IMR-90 (cell line): ENCODE measurements around the gene IGSF10. TPM values are rescaled to one million over a fixed set of nuclear protein-coding genes. Genes with fewer than 3 reads are reported as not detected.

Experiments used
- ATAC-seq: fragments of 200-7000 bp; cut with Tn5 transposase; 2 replicates; pipeline ENCODE4 v1.9.1; 2020; ENCODE audit warnings: low read depth, mild to moderate bottlenecking, moderate library complexity
- BruUV-seq: library from RNA; stranded (reverse); fragments of 400-500 nt; replicated peaks from 2 replicates; lab custom pipeline; 2021; lab: Mats Ljungman, UMichigan
- CTCF ChIA-PET: fragments of 300-600 bp; formaldehyde crosslinking; extraction: SDS; loops from one replicate; lab custom pipeline; 2021; ENCODE audit warnings: antibody characterized with exemption; lab: Yijun Ruan, JAX
- POLR2A ChIA-PET: fragments of 300-600 bp; sonication (Branson Sonifier 250); formaldehyde crosslinking; loops from one replicate; lab custom pipeline; 2022; ENCODE audit warnings: antibody characterized with exemption; ENCODE audit not compliant: unreplicated experiment; lab: Charles Lee
- DNase-seq: peaks from one replicate; pipeline ENCODE4 v3.0.0; 2013
- H2AFZ ChIP-seq: replicated peaks from 2 replicates; pipeline ENCODE3; 2013; ENCODE audit warnings: low read length, mild to moderate bottlenecking; ENCODE audit not compliant: poor library complexity
- H2AK5ac ChIP-seq: 2 replicates; pipeline ENCODE4 v1.6.1; 2013; ENCODE audit warnings: low read depth, low read length, inconsistent platforms
- H2AK9ac ChIP-seq: replicated peaks from 2 replicates; pipeline ENCODE3; 2013; ENCODE audit warnings: mild to moderate bottlenecking, low read depth, low read length, moderate library complexity; ENCODE audit not compliant: poor library complexity
- H2BK120ac ChIP-seq: 2 replicates; pipeline ENCODE4 v1.6.1; 2013; ENCODE audit warnings: low read depth, low read length, inconsistent platforms
- H2BK15ac ChIP-seq: 3 replicates; pipeline ENCODE4 v1.6.1; 2013; ENCODE audit warnings: low read depth, low read length, inconsistent platforms
- H2BK20ac ChIP-seq: 2 replicates; pipeline ENCODE4 v1.6.1; 2013; ENCODE audit warnings: low read depth, mild to moderate bottlenecking, inconsistent platforms, low read length, moderate library complexity
- H2BK5ac ChIP-seq: 2 replicates; pipeline ENCODE4 v1.6.1; 2013; ENCODE audit warnings: mild to moderate bottlenecking, low read depth, low read length, inconsistent platforms; ENCODE audit not compliant: poor library complexity, severe bottlenecking
- H3K14ac ChIP-seq: replicated peaks from 2 replicates; pipeline ENCODE4 v1.6.1; 2013; ENCODE audit warnings: low read depth, low read length, inconsistent platforms
- H3K18ac ChIP-seq: 2 replicates; pipeline ENCODE4 v1.6.1; 2013; ENCODE audit warnings: low read depth, low read length, control low read depth
- H3K23ac ChIP-seq: 2 replicates; pipeline ENCODE4 v1.6.1; 2013; ENCODE audit warnings: low read depth, low read length, inconsistent platforms
- H3K27ac ChIP-seq: 2 replicates; pipeline ENCODE4 v1.5.1; 2013; ENCODE audit warnings: mild to moderate bottlenecking, control low read depth, low read length; ENCODE audit not compliant: insufficient read depth
- H3K27me3 ChIP-seq: 2 replicates; pipeline ENCODE4 v1.6.1; 2013; ENCODE audit warnings: low read length; ENCODE audit not compliant: control insufficient read depth, insufficient read depth
- H3K36me3 ChIP-seq: 2 replicates; pipeline ENCODE4 v1.6.1; 2013; ENCODE audit warnings: low read length, mixed read lengths; ENCODE audit not compliant: control insufficient read depth, insufficient read depth
- H3K4ac ChIP-seq: 2 replicates; pipeline ENCODE4 v1.6.1; 2013; ENCODE audit warnings: low read depth, low read length, inconsistent platforms
- H3K4me1 ChIP-seq: 2 replicates; pipeline ENCODE4 v1.6.1; 2013; ENCODE audit warnings: low read length, mixed read lengths; ENCODE audit not compliant: control insufficient read depth, insufficient read depth
- H3K4me2 ChIP-seq: 2 replicates; pipeline ENCODE4 v1.6.1; 2013; ENCODE audit warnings: low read depth, mild to moderate bottlenecking, control low read depth, low read length, moderate library complexity
- H3K4me3 ChIP-seq: 2 replicates; pipeline ENCODE4 v1.5.1; 2013; ENCODE audit warnings: low read depth, mild to moderate bottlenecking, control low read depth, low read length, moderate library complexity; ENCODE audit not compliant: insufficient read depth
- H3K56ac ChIP-seq: 2 replicates; pipeline ENCODE4 v1.6.1; 2013; ENCODE audit warnings: low read length, inconsistent platforms; ENCODE audit not compliant: insufficient read depth; ENCODE audit errors: extremely low read depth
- H3K79me1 ChIP-seq, 2 experiments: 2 replicates each; pipeline ENCODE4 v1.6.1; 2013; ENCODE audit warnings: low read length in 2 of 2, inconsistent platforms in 1 of 2, low read depth in 1 of 2
- H3K9ac ChIP-seq: 2 replicates; pipeline ENCODE4 v1.6.1; 2013; ENCODE audit warnings: low read depth, low read length, control low read depth
- H3K9me1 ChIP-seq: 2 replicates; pipeline ENCODE4 v1.6.1; 2013; ENCODE audit warnings: low read length, inconsistent platforms; ENCODE audit not compliant: insufficient read depth
- H3K9me3 ChIP-seq: 2 replicates; pipeline ENCODE4 v1.6.1; 2013; ENCODE audit warnings: low read length; ENCODE audit not compliant: control insufficient read depth, insufficient read depth
- H4K20me1 ChIP-seq: 2 replicates; pipeline ENCODE4 v1.6.1; 2013; ENCODE audit warnings: low read length, inconsistent platforms; ENCODE audit not compliant: insufficient read depth
- H4K5ac ChIP-seq: 2 replicates; pipeline ENCODE4 v1.6.1; 2013; ENCODE audit warnings: mild to moderate bottlenecking, low read depth, low read length, control low read depth
- H4K8ac ChIP-seq, 2 experiments: 2 replicates each; pipeline ENCODE4 v1.6.1; 2013; ENCODE audit warnings: low read depth in 2 of 2, low read length in 2 of 2, control low read depth in 1 of 2, inconsistent platforms in 1 of 2
- H4K91ac ChIP-seq: 2 replicates; pipeline ENCODE4 v1.6.1; 2013; ENCODE audit warnings: low read depth, low read length, inconsistent platforms; ENCODE audit not compliant: insufficient read depth
- MAZ ChIP-seq: IDR thresholded peaks from 2 replicates; pipeline ENCODE4 v1.6.1; 2012; ENCODE audit warnings: low read depth, mild to moderate bottlenecking, low read length, improper control_type of control experiment, moderate library complexity, borderline replicate concordance
- NFE2L2 ChIP-seq: fragments of 150-350 bp; IDR thresholded peaks from 2 replicates; pipeline ENCODE4 v1.6.1; 2016; ENCODE audit warnings: low read depth, mild to moderate bottlenecking, low read length
- WGBS, 2 experiments: methylation state at CpG; one replicate each; pipeline versions ENCODE4 v1.1.5 to v1.1.7; 2013; ENCODE audit warnings: missing lambda C conversion rate in 2 of 2; ENCODE audit not compliant: insufficient read length in 1 of 2; ENCODE audit errors: extremely low coverage in 2 of 2; 5-methylcytosine and 5-hydroxymethylcytosine counted together
- dilution Hi-C: fragments of 300-500 bp; cut with HindIII; formaldehyde crosslinking; loops from one replicate; pipeline ENCODE4 v1.14.3; 2018; ENCODE audit warnings: low sequenced_read_pairs; ENCODE audit not compliant: unreplicated experiment
- in situ Hi-C: fragments of 300-500 bp; cut with MboI; formaldehyde crosslinking; loops from 3 replicates; pipeline ENCODE4 v1.14.3; 2019; ENCODE audit warnings: low sequenced_read_pairs, inconsistent platforms, mixed read lengths
- intact Hi-C: fragments of 100-400 bp; cut with micrococcal nuclease; formaldehyde crosslinking; loops from 2 replicates; pipeline ENCODE4 v1.10.0; 2022
- microRNA-seq, 2 experiments: library from miRNA; stranded (forward) in 1 of 2; unstranded in 1 of 2; fragments of 10-50 nt in 1 of 2; fragments of <30 nt in 1 of 2; gene quantifications in 1 of 2; microRNA quantifications in 1 of 2; one replicate each; pipeline versions ENCODE3 to v1.1.0; 2013 to 2020; ENCODE audit not compliant: insufficient read depth in 1 of 2, insufficient read length in 1 of 2, unreplicated experiment in 1 of 2
- polyA plus RNA-seq, 3 experiments: library from polyadenylated mRNA; depleted of rRNA; stranded (reverse); fragments of >200 nt; gene quantifications; 2 replicates each; pipeline ENCODE4 v1.2.3, GENCODE V29; 2012; ENCODE audit warnings: low replicate concordance in 1 of 3
- small RNA-seq, 5 experiments: library from RNA; depleted of rRNA; stranded (forward); fragments of <200 nt; gene quantifications; one replicate each; pipeline ENCODE3, GENCODE V24; 2012
- total RNA-seq: library from RNA; depleted of rRNA; stranded (reverse); fragments of >200 nt; gene quantifications from 2 replicates; pipeline ENCODE4 v1.2.3, GENCODE V29; 2012; rRNA removed

The IGSF10 gene
- total and polyA plus RNA-seq, 2 of the 4 experiments (the other 2 are of a cell fraction) = under 0.01 to 0.07 TPM

DNA sequence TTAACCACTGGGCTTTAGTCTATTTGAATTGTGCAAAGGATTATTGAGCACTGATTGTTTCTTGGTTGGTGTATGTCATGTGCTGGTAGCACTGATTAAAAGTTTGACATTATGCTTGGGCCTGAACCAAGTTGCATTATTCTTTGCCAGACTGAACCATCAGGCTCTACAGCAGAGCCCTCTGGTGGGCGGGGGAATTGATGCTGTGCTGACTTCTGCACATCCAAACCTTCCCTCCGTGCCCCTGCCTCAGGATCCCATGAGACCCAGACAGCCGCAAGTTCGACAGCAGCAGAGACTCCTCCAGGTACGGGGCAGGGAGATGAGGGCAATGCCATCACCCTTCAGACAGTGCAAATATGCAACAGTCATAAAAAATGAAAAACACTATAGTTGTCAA lies 47.9 kb downstream of the IGSF10 start:
- H4K91ac ChIP-seq = no peak overlapping the region
- no peaks in the 10 kb centered on the region for H4K20me1 ChIP-seq
- DNase-seq (no peak), ATAC-seq (no peak)
- no peak overlapping the region for H2BK120ac ChIP-seq
- H3K36me3 ChIP-seq = no peaks in the 10 kb centered on the region
- WGBS, 2 experiments = no CpG with 5 or more reads among the region's 5 CpGs
- H2AFZ ChIP-seq = no peak overlapping the region
- H3K4me2 ChIP-seq = no peak overlapping the region
- H3K79me1 ChIP-seq = no peaks in the 10 kb centered on the region
- H3K27ac ChIP-seq = no peak overlapping the region
- dilution Hi-C loops (no loop called here), intact Hi-C loops (no loop called here), in situ Hi-C loops (no loop called here)
- H3K4me1 ChIP-seq = peaks cover 4% of the 10 kb centered on the region
- no peak overlapping the region for H2BK5ac ChIP-seq
- H2AK5ac ChIP-seq = no peak overlapping the region
- no peak overlapping the region for H3K18ac ChIP-seq
- H3K4me3 ChIP-seq = no peak overlapping the region
- no peak overlapping the region for H2AK9ac ChIP-seq
- TF ChIP-seq MAZ (no peak), NFE2L2 (no peak)
- no peak overlapping the region for H3K9ac ChIP-seq
- H3K9me1 ChIP-seq = peaks cover 7% of the 10 kb centered on the region
- no peak overlapping the region for H3K4ac ChIP-seq
- no peak overlapping the region for H3K23ac ChIP-seq
- H3K9me3 ChIP-seq = no peaks in the 10 kb centered on the region
- H2BK15ac ChIP-seq = no peak overlapping the region
- H4K8ac ChIP-seq = no peak overlapping the region
- no peak overlapping the region for H3K14ac ChIP-seq
- CTCF ChIA-PET = interaction anchor here (0.9 kb wide), 1 partner anchor 9 kb away, joined by 4 read pairs; no protein-coding TSS in a partner anchor
- H3K56ac ChIP-seq = no peak overlapping the region
- no peak overlapping the region for H2BK20ac ChIP-seq
- H4K5ac ChIP-seq = no peak overlapping the region
- BruUV-seq = no TSS peak
- no peaks in the 10 kb centered on the region for H3K27me3 ChIP-seq
- POLR2A ChIA-PET = no interaction called here

Small RNA genes lying within 50 kb of the gene (microRNA-seq; reads per million reads assigned to microRNA genes)
- gene AC117454.1 (ENCODE audit: insufficient read depth, insufficient read length) = not detected

Small RNA genes lying within 50 kb of the gene (small RNA-seq; reads per million reads assigned to genes)
- gene AC117454.1 = 0 reads per million in 5 experiments

Other genes with a start within 250 kb of the IGSF10 start
- not detected in 2 replicates for gene P2RY14, start 182.5 kb downstream of the IGSF10 start, total RNA-seq
- not detected in 2 replicates for gene P2RY14, start 182.5 kb downstream of the IGSF10 start, polyA plus RNA-seq (2012; rRNA removed)
- 0.28 and 0.36 TPM in 2 replicates for gene GPR87, start 144.2 kb downstream of the IGSF10 start, total RNA-seq
- gene GPR87, start 144.2 kb downstream of the IGSF10 start, polyA plus RNA-seq (2012; rRNA removed) = 0.26 TPM in 2 replicates
- gene P2RY13, start 131.5 kb downstream of the IGSF10 start, total RNA-seq = not detected in 2 replicates
- gene P2RY13, start 131.5 kb downstream of the IGSF10 start, polyA plus RNA-seq (2012; rRNA removed) = not detected in 2 replicates
- not detected in 2 replicates for gene P2RY12, start 76.3 kb downstream of the IGSF10 start, total RNA-seq
- not detected in 2 replicates for gene P2RY12, start 76.3 kb downstream of the IGSF10 start, polyA plus RNA-seq (2012; rRNA removed)